ENCODE results near the gene ACOT2.
"Not testable (repeated sequence)": the region's sequence is repeated elsewhere in the genome, so short reads cannot be mapped to it uniquely, and the experiment has no call there.

DNA sequence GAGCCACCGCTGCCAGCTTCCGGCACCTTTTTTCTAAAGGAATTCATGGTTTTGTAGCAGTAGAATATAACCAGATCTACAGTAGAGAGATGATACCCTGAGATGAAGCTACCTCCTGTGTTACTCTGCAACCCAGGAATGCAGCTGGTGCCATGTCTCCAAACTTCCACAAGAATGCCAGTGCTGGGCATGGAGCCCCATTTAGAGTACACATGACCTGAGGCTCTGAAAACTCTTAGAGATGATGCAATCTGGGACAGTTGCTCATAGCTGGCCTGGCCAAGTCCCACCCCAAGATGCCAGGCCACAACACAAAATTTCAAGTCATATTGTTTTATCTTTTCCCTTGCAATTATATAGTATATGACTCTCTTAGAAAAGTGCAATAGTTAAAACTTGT, 8.2 kb downstream of the ACOT2 start:
- TF ChIP-seq, protein P1, sequence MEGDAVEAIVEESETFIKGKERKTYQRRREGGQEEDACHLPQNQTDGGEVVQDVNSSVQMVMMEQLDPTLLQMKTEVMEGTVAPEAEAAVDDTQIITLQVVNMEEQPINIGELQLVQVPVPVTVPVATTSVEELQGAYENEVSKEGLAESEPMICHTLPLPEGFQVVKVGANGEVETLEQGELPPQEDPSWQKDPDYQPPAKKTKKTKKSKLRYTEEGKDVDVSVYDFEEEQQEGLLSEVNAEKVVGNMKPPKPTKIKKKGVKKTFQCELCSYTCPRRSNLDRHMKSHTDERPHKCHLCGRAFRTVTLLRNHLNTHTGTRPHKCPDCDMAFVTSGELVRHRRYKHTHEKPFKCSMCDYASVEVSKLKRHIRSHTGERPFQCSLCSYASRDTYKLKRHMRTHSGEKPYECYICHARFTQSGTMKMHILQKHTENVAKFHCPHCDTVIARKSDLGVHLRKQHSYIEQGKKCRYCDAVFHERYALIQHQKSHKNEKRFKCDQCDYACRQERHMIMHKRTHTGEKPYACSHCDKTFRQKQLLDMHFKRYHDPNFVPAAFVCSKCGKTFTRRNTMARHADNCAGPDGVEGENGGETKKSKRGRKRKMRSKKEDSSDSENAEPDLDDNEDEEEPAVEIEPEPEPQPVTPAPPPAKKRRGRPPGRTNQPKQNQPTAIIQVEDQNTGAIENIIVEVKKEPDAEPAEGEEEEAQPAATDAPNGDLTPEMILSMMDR (IDR thresholded peaks at IDR 0.05): not testable (repeated sequence)
- TF ChIP-seq POLR2A (IDR thresholded peaks at IDR 0.05): not testable (repeated sequence)

Data from upper lobe of left lung (tissue), 4 donors.